Breast epithelium (tissue), 4 donors: ENCODE data around the gene ACSL5. TPM values are rescaled to one million over a fixed set of nuclear protein-coding genes. Genes with fewer than 3 reads are reported as not detected.

Source experiments
- DNase-seq, 2 donors: peaks; one replicate each; pipeline ENCODE4 v3.0.0-alpha.2; 2019; ENCODE audit warnings: low spot score in 2 of 2
- H3K27ac ChIP-seq, 2 donors: fragments of 200-600 bp; sonication (generic) in 1 of 2; one replicate each; pipeline ENCODE4 v1.5.1; 2016 to 2019; ENCODE audit warnings: mild to moderate bottlenecking in 1 of 2
- H3K27me3 ChIP-seq, 2 donors: fragments of 200-600 bp; sonication (generic) in 1 of 2; one replicate each; pipeline versions ENCODE4 v1.5.1 to v1.6.0; 2017 to 2019; ENCODE audit warnings: control low read depth in 1 of 2, mild to moderate bottlenecking in 1 of 2
- H3K36me3 ChIP-seq: fragments of 200-600 bp; one replicate; pipeline ENCODE4 v1.5.1; 2019
- H3K4me1 ChIP-seq, 2 donors: fragments of 200-600 bp; sonication (generic); one replicate each; pipeline ENCODE4 v1.5.1; 2016 to 2019; ENCODE audit warnings: control low read depth in 1 of 2
- H3K4me3 ChIP-seq, 3 donors: fragments of 200-600 bp; sonication (generic); 1 replicate in 2 of 3; 2 replicates in 1 of 3; pipeline ENCODE4 v1.5.1; 2016 to 2019; ENCODE audit warnings: mild to moderate bottlenecking in 3 of 3, moderate library complexity in 2 of 3
- H3K9me3 ChIP-seq, 2 donors: fragments of 200-600 bp; sonication (generic) in 1 of 2; one replicate each; pipeline ENCODE4 v1.5.1; 2016 to 2019; ENCODE audit warnings: control low read depth in 1 of 2
- POLR2A ChIP-seq: fragments of 450-650 bp; IDR thresholded peaks from one replicate; pipeline ENCODE4 v1.6.1; 2016; ENCODE audit warnings: antibody characterized with exemption, mild to moderate bottlenecking, moderate library complexity
- POLR2AphosphoS5 ChIP-seq, 3 donors: sonication (generic); formaldehyde crosslinking; IDR thresholded peaks; one replicate each; pipeline ENCODE4 v1.6.1; 2017; ENCODE audit warnings: antibody characterized with exemption in 3 of 3
- intact Hi-C: fragments of 100-400 bp; cut with DNase I; formaldehyde crosslinking; loops from one replicate; pipeline ENCODE4 v1.15.1; 2023; ENCODE audit warnings: low total_unique reads
- total RNA-seq, 3 donors: library from RNA; depleted of rRNA; stranded (reverse); fragments of >200 nt; gene quantifications; one replicate each; pipeline ENCODE4 v1.1.0, GENCODE V29; 2016
- TF ChIP-seq, protein P1 (sequence below), 3 donors: fragments of 450-650 bp; IDR thresholded peaks; one replicate each; pipeline ENCODE4 v1.5.1; 2016 to 2017; ENCODE audit warnings: antibody characterized with exemption in 3 of 3, mild to moderate bottlenecking in 3 of 3, moderate library complexity in 3 of 3

ACSL5 gene
- total RNA-seq, 3 donors from 2014 or later: 13.3 to 31.8 (median 15.8) TPM

DNA sequence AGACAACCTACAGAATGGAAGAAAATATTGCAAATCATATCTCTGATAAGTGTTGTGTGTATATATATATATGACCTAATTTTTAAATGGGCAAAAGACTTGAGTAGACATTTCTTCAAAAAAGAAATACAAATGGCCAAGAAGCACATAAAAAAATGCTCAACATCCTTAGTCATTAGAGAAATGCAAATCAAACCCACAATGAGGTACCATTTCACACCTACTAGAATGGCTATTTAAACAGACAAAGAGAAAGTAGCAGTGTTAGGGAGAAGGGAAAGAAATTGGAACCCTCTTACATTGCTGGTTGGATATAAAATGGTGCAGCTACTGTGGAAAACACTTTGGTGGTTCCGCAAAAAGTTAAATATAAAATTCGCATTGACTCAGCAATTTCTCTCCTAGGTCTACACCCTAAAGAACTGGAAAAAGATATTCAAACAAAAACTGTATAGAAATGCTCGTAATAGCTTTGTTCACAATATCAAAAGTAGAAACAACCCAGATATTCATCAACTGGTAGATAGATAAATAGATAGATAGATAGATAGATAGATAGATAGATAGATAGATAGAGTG is 16.3 kb downstream of the ACSL5 start:
- intact Hi-C loops: no loop called here
- Histone ChIP-seq H3K9me3 (no peaks in the 10 kb centered on the region), H3K27ac (no peak overlapping the region)

DNA sequence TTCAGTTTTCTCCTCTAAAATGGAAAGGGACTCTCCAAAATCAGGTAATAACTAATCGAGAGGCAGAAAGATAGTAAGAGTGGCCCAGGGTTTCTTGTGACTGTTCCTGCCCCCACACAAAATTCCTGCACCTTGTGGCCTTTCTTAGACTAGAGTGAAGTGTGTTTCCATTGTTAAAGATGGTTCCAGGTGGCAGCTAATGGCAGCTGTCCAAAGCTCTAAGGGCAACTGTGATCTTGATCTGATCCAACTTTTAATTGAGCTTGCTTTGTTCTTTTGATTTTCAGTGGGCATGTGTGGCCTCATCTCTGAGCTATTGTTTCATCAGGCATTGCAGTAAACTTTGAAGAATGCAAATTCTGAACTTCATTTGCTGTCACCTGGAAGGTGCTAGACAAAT is 19.4 kb downstream of the ACSL5 start:
- no peaks in the 10 kb centered on the region for H3K4me1 ChIP-seq
- DNase-seq: no peak
- peak overlapping the region; percentile 4 to 33 for H3K27ac ChIP-seq
- no peaks in the 10 kb centered on the region for H3K36me3 ChIP-seq
- TF ChIP-seq POLR2AphosphoS5 (IDR thresholded peaks at IDR 0.05) (no peak), POLR2A (no peak)
- TF ChIP-seq, protein P1, sequence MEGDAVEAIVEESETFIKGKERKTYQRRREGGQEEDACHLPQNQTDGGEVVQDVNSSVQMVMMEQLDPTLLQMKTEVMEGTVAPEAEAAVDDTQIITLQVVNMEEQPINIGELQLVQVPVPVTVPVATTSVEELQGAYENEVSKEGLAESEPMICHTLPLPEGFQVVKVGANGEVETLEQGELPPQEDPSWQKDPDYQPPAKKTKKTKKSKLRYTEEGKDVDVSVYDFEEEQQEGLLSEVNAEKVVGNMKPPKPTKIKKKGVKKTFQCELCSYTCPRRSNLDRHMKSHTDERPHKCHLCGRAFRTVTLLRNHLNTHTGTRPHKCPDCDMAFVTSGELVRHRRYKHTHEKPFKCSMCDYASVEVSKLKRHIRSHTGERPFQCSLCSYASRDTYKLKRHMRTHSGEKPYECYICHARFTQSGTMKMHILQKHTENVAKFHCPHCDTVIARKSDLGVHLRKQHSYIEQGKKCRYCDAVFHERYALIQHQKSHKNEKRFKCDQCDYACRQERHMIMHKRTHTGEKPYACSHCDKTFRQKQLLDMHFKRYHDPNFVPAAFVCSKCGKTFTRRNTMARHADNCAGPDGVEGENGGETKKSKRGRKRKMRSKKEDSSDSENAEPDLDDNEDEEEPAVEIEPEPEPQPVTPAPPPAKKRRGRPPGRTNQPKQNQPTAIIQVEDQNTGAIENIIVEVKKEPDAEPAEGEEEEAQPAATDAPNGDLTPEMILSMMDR (IDR thresholded peaks at IDR 0.05): no peak
- intact Hi-C loops: no loop called here
- H3K9me3 ChIP-seq: no peaks in the 10 kb centered on the region
- no peak overlapping the region for H3K4me3 ChIP-seq
- no peaks in the 10 kb centered on the region for H3K27me3 ChIP-seq

More for the DNA sequence above, 16.3 kb downstream of the ACSL5 start:
- H3K4me3 ChIP-seq: no peak overlapping the region
- TF ChIP-seq POLR2A (no peak), POLR2AphosphoS5 (IDR thresholded peaks at IDR 0.05) (no peak)
- DNase-seq: no peak
- H3K36me3 ChIP-seq: no peaks in the 10 kb centered on the region
- H3K27me3 ChIP-seq: no peaks in the 10 kb centered on the region
- no peaks in the 10 kb centered on the region for H3K4me1 ChIP-seq

DNA sequence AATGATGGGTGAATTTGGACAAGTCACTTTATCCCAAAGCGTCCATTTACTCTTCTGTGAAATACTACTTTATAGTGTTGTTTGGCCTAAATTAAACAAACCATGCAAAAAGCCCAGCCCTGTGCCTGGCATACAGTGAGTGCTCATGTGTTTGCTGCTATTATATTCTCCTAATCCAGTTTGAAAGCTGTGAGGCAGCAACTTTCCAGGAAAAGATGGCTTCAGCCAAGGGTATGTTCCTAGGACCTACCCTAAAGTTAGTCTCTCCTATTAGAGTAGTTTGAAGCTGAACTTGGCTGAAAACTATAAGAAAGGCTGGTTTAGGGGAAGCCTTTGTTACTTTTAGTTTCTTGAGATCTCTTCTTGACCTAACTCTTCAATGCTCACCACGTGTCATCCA is 19.9 kb downstream of the ACSL5 start:
- DNase-seq: no peak
- H3K9me3 ChIP-seq: no peaks in the 10 kb centered on the region
- TF ChIP-seq, protein P1 (IDR thresholded peaks at IDR 0.05): no peak
- TF ChIP-seq POLR2AphosphoS5 (IDR thresholded peaks at IDR 0.05) (no peak), POLR2A (no peak)
- intact Hi-C loops: no loop called here
- H3K36me3 ChIP-seq: no peaks in the 10 kb centered on the region
- no peaks in the 10 kb centered on the region for H3K27me3 ChIP-seq
- H3K4me1 ChIP-seq: no peaks in the 10 kb centered on the region
- no peak overlapping the region for H3K27ac ChIP-seq
- no peak overlapping the region for H3K4me3 ChIP-seq

DNA sequence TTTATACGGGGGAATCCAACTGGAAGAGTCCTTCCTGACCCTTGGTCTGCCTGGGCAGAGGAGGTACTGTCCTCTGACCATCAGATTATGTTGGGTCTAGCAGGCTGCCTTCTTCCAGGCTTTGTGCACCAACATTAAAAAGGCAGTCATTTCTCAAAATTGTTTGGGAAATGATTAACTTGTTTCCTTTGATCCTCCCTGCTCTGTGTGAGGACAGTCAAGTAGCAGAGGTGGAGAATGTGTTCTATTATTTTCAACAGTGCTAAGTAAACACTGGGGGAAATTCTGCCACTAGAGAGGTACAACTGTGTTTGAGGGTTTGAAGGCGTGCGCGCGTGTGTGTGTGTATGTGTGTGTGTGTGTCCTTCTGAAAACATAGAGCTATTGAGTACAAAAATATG is 20.6 kb downstream of the ACSL5 start:
- Histone ChIP-seq H3K9me3 (no peaks in the 10 kb centered on the region), H3K27me3 (no peaks in the 10 kb centered on the region), H3K4me1 (no peaks in the 10 kb centered on the region), H3K4me3 (no peak overlapping the region), H3K27ac (no peak overlapping the region), H3K36me3 (no peaks in the 10 kb centered on the region)
- intact Hi-C loops: no loop called here
- no peak for DNase-seq
- no peak for TF ChIP-seq POLR2A
- no peak for TF ChIP-seq POLR2AphosphoS5 (IDR thresholded peaks at IDR 0.05)
- TF ChIP-seq, protein P1 (IDR thresholded peaks at IDR 0.05): no peak

DNA sequence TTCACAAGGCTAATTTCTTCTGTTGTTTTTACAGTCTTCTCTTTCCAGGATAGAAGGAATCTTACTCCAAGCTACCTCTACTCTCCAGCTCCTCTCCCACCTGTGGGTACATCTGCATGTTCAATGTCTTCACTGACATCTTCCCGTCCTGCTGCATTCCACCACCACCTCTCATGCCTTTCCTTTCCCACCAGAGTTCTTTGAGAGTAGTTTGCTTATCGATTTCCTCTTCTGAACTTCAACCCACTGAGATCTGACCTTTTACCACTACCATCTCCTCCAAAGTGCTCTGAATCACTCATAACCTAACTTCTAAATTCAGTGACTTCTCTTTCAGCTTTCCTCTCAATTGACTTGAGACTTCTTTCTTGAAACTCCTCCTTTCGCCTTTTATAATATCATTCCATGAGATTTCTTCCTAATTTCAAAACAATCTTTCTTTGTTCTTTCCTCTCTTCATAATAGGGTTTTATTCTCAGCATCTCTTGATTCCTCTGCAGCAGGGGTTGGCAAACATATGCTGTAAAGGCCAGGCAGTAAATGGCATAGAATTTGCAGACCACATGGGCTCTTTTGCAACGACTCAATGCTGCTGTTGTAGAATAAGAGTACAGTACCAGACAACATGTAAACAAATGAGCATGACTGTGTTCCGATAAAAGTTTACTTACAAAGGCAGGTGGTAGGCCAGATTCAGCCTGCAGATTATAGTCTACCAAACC is 22.1 kb downstream of the ACSL5 start:
- intact Hi-C loops: no loop called here
- no peak for TF ChIP-seq POLR2AphosphoS5 (IDR thresholded peaks at IDR 0.05)
- TF ChIP-seq, protein P1 (IDR thresholded peaks at IDR 0.05): no peak
- TF ChIP-seq POLR2A: no peak
- no peaks in the 10 kb centered on the region for H3K27me3 ChIP-seq

More for the DNA sequence above, 22.1 kb downstream of the ACSL5 start:
- no peaks in the 10 kb centered on the region for H3K36me3 ChIP-seq
- no peak overlapping the region for H3K4me3 ChIP-seq
- no peaks in the 10 kb centered on the region for H3K4me1 ChIP-seq
- no peaks in the 10 kb centered on the region for H3K9me3 ChIP-seq
- no peak for DNase-seq
- H3K27ac ChIP-seq: no peak overlapping the region
